GM20000 (cell line): ENCODE data around the gene GPS1.

Experiments used
- DNase-seq: peaks from one replicate; pipeline ENCODE4 v3.0.0; 2012; ENCODE audit warnings: low spot score
- CTCF ChIP-seq: IDR thresholded peaks from 2 replicates; pipeline ENCODE4 v1.5.1; 2012; ENCODE audit warnings: mild to moderate bottlenecking, control low read depth; ENCODE audit errors: extremely low read depth, missing control alignments

The GPS1 gene

GRCh38 chr17:82020572-82021106 lies 31.1 kb upstream of the GPS1 start:
- no peak for DNase-seq
- TF ChIP-seq CTCF, result no peak

GRCh38 chr17:82021107-82021899 lies 30.4 kb upstream of the GPS1 start:
- TF ChIP-seq CTCF, result peak; percentile 60
- DNase-seq, result peak; percentile 71

GRCh38 chr17:82021900-82022309 lies 29.8 kb upstream of the GPS1 start:
- no peak for DNase-seq
- no peak for TF ChIP-seq CTCF

GRCh38 chr17:82022310-82022980 lies 29.3 kb upstream of the GPS1 start, which contains the start of gene CENPX:
Gene CENPX, minus strand, starts transcription at chr17:82022878. Its CDS starts 17 bp downstream, at chr17:82022861.
- no peak for TF ChIP-seq CTCF
- DNase-seq, result peak; percentile 100

GRCh38 chr17:82022981-82023446 lies 28.7 kb upstream of the GPS1 start, which contains the start of gene LRRC45:
Gene LRRC45, plus strand, starts transcription at chr17:82023305. Its CDS starts 339 bp downstream, at chr17:82023644.
- TF ChIP-seq CTCF, result no peak

GRCh38 chr17:82023447-82024241 lies 28.1 kb upstream of the GPS1 start:
- TF ChIP-seq CTCF, result no peak
- no peak for DNase-seq

More at GRCh38 chr17:82022981-82023446, 28.7 kb upstream of the GPS1 start, which contains the start of gene LRRC45:
- DNase-seq, result no peak
